Activated CD8-positive, alpha-beta memory T cell treated with anti-CD3 and anti-CD28 coated beads, Interleukin-2, amount 10 ng/mL, durations not matched to agents 7 days and 5 days (primary cell): ENCODE results near the gene SLC9A3. TPM values are rescaled to one million over a fixed set of nuclear protein-coding genes. Genes with fewer than 3 reads are reported as not detected.

ENCODE experiments used
- ATAC-seq: fragments of 150-1000 bp; cut with Tn5 transposase; one replicate; pipeline ENCODE4 v1.10.0; 2021; ENCODE audit warnings: moderate library complexity
- CTCF ChIA-PET: fragments of 350-600 bp; sonication (Branson Sonifier 250); formaldehyde crosslinking; loops from one replicate; lab custom pipeline; 2021; ENCODE audit warnings: antibody characterized with exemption; lab: Charles Lee
- DNase-seq: peaks from one replicate; pipeline ENCODE4 v3.0.0-alpha.2; 2020
- H3K27ac Mint-ChIP-seq: one replicate; pipeline ENCODE4 v1.8.0; 2021; ENCODE audit warnings: mild to moderate bottlenecking, mixed read lengths
- H3K27me3 Mint-ChIP-seq: one replicate; pipeline ENCODE4 v1.8.0; 2021; ENCODE audit warnings: mixed read lengths
- H3K36me3 Mint-ChIP-seq: one replicate; pipeline ENCODE4 v1.8.0; 2021; ENCODE audit warnings: mild to moderate bottlenecking, mixed read lengths
- H3K4me1 Mint-ChIP-seq: one replicate; pipeline ENCODE4 v1.8.0; 2021; ENCODE audit warnings: mixed read lengths
- H3K4me3 Mint-ChIP-seq: one replicate; pipeline ENCODE4 v1.8.0; 2021; ENCODE audit warnings: mild to moderate bottlenecking, moderate library complexity, mixed read lengths
- H3K9me3 Mint-ChIP-seq: one replicate; pipeline ENCODE4 v1.8.0; 2022; ENCODE audit warnings: low read depth, mixed read lengths
- total RNA-seq, 2 experiments: library from RNA; stranded (reverse); gene quantifications; one replicate each; pipeline ENCODE4 v1.2.3, GENCODE V29; 2021

Gene SLC9A3
- 1 to 10 TPM; 1.3 to 1.7 TPM for total RNA-seq

DNA sequence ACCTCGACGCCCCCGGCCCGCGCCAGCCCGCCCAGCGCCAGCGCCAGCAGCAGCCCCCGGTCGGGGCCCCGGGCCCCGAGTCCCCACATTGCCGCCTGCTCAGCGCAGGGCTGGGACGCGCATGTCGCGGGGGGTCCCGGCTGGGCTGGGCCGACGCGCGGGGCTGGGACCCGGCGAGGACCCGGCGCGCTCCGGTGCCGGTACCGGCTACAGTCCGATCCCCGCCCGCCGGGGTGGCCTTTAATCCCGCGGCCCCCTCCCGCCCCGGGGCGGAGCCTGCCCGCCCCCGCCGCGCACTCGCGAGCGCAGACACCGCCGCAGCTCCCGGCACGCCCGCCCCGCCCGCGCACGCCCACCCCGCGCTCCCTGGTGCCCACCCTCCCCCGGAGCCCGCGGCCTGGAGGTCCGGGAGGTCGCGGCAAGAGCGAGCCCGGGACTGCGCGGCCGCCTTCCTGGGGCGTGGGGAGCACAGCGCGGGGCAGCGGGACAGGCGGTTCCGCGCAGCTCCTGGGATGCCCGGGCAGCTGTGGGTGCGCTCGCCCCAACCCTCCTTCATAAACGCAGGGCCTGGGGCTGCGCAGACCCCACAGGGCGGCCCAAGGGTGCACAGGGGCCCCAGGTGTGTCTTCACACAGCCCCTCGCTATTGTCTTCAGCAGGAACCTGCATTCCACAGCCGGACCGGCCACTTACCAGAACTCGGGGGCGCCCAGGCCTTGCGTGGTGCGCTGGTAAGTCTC lies at the start of gene SLC9A3:
TSS of gene SLC9A3 (minus strand) at position 216 of the 739 bp plus-strand sequence.
- H3K4me1 Mint-ChIP-seq: peaks cover 23% of the 10 kb centered on the region
- ATAC-seq (no peak), DNase-seq (no peak)
- H3K27ac Mint-ChIP-seq: no peak within 1 kb of the TSS
- H3K27me3 Mint-ChIP-seq: peaks cover 55% of the 10 kb centered on the region
- H3K4me3 Mint-ChIP-seq: no peak within 1 kb of the TSS
- CTCF ChIA-PET: no interaction called here
- H3K9me3 Mint-ChIP-seq: no peaks in the 10 kb centered on the region
- no peaks in the 10 kb centered on the region for H3K36me3 Mint-ChIP-seq

GRCh38 chr5:573976-574375 lies 49.7 kb upstream of the SLC9A3 start:
- Mint-ChIP-seq H3K4me1 (no peaks in the 10 kb centered on the region), H3K27ac (no peak overlapping the region), H3K36me3 (no peaks in the 10 kb centered on the region)

DNA sequence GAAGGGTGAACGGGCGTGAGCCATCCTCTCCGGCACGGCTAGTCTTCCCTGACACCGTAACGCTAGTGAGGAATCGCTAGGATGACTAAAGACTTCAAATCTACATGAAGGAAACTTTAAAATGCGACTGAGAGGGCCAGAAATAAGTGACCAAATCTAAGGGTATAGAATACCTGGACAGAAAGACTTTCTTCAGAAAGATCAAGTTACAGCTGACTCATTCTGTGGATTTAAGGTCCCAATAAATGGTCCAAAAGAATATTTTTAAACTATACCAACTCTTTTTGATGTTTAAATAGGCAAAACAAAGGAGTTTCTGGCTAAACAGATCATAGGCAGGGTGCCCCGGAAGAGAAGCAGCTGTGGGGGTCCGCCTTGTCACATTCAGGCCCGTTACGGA lies 49.0 kb upstream of the SLC9A3 start:
- H3K27me3 Mint-ChIP-seq: peaks cover 16% of the 10 kb centered on the region
- no peak overlapping the region for H3K4me3 Mint-ChIP-seq
- H3K9me3 Mint-ChIP-seq: peaks cover 7% of the 10 kb centered on the region
- H3K27ac Mint-ChIP-seq: no peak overlapping the region
- no peaks in the 10 kb centered on the region for H3K36me3 Mint-ChIP-seq
- CTCF ChIA-PET: no interaction called here
- DNase-seq (no peak), ATAC-seq (no peak)
- no peaks in the 10 kb centered on the region for H3K4me1 Mint-ChIP-seq

More at GRCh38 chr5:573976-574375, 49.7 kb upstream of the SLC9A3 start:
- H3K9me3 Mint-ChIP-seq: peaks cover 9% of the 10 kb centered on the region
- no peak overlapping the region for H3K4me3 Mint-ChIP-seq
- peaks cover 21% of the 10 kb centered on the region for H3K27me3 Mint-ChIP-seq
- no peak for ATAC-seq
- DNase-seq: peak; percentile 33
- CTCF ChIA-PET: no interaction called here

DNA sequence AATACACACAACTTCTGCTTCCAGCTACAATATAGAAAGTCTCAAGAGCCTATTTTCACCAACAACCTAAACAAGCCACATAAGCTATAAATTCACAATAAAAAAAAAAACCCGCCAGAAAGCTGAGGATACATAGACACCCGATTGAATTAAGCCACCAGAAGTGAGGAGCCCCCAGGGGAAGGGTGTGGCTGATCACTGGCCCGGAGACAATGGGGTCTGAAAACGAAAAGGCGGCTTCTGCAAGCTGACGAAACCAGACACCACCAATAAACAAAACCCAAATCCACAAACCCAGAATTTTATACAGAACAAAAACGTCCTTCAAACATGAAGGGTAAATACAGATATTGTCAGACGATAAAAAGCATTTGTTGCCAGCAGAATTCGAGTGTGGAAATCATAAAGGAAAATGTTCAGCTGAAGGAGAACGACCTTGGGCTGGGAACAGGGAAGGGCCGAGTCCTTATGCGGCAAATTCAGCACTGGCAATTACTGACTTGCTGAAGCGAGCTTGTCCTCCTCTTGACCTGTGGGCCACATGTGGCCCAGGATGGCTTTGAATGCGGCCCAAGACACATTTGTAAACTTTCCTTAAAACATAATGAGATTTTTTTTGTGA lies 48.3 kb upstream of the SLC9A3 start:
- DNase-seq (no peak), ATAC-seq (no peak)
- CTCF ChIA-PET: no interaction called here
- Mint-ChIP-seq H3K27ac (no peak overlapping the region), H3K9me3 (peaks cover 5% of the 10 kb centered on the region), H3K27me3 (peaks cover 10% of the 10 kb centered on the region), H3K4me1 (no peaks in the 10 kb centered on the region), H3K4me3 (no peak overlapping the region), H3K36me3 (no peaks in the 10 kb centered on the region)

GRCh38 chr5:571791-572190 lies 47.5 kb upstream of the SLC9A3 start:
- DNase-seq (peak; percentile 21), ATAC-seq (no peak)
- Mint-ChIP-seq H3K27ac (no peak overlapping the region), H3K27me3 (peaks cover 16% of the 10 kb centered on the region), H3K9me3 (peaks cover 5% of the 10 kb centered on the region), H3K4me1 (no peaks in the 10 kb centered on the region), H3K36me3 (no peaks in the 10 kb centered on the region), H3K4me3 (no peak overlapping the region)
- CTCF ChIA-PET: no interaction called here

GRCh38 chr5:570886-571285 lies 46.6 kb upstream of the SLC9A3 start:
- Mint-ChIP-seq H3K9me3 (peaks cover 5% of the 10 kb centered on the region), H3K27ac (no peak overlapping the region), H3K4me3 (no peak overlapping the region), H3K27me3 (peaks cover 24% of the 10 kb centered on the region), H3K36me3 (no peaks in the 10 kb centered on the region), H3K4me1 (no peaks in the 10 kb centered on the region)
- CTCF ChIA-PET: no interaction called here
- DNase-seq (peak; percentile 26), ATAC-seq (no peak)

DNA sequence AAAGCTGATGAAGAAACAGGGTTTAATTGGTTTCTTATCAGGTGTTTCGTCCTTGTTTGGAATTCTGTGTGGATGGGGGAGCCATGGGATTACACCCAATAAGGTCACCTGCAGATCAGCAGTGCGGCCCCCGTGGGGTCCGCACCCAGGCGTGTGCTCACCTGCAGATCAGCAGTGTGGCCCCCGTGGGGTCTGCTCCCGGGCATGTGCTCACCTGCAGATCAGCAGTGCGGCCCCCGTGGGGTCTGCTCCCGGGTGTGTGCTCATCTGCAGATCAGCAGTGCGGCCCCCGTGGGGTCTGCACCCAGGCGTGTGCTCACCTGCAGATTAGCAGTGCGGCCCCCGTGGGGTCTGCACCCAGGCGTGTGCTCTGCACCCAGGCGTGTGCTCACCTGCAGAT lies 46.2 kb upstream of the SLC9A3 start:
- ATAC-seq (no peak), DNase-seq (no peak)
- no peaks in the 10 kb centered on the region for H3K36me3 Mint-ChIP-seq
- no peak overlapping the region for H3K4me3 Mint-ChIP-seq
- CTCF ChIA-PET: no interaction called here
- H3K27me3 Mint-ChIP-seq: peaks cover 26% of the 10 kb centered on the region
- no peak overlapping the region for H3K27ac Mint-ChIP-seq
- no peaks in the 10 kb centered on the region for H3K4me1 Mint-ChIP-seq
- peaks cover 3% of the 10 kb centered on the region for H3K9me3 Mint-ChIP-seq

- no peaks in the 10 kb centered on the region for H3K4me1 Mint-ChIP-seq
- DNase-seq: no peak
These were observed 45.7 kb upstream of the SLC9A3 start for GRCh38 chr5:569868-570361.

GRCh38 chr5:569358-569867 lies 45.2 kb upstream of the SLC9A3 start:
- Mint-ChIP-seq H3K9me3 (no peaks in the 10 kb centered on the region), H3K27ac (no peak overlapping the region), H3K27me3 (peaks cover 18% of the 10 kb centered on the region), H3K4me1 (no peaks in the 10 kb centered on the region), H3K36me3 (no peaks in the 10 kb centered on the region), H3K4me3 (no peak overlapping the region)
- CTCF ChIA-PET: no interaction called here
- ATAC-seq: no peak
- DNase-seq: peak; percentile 36

More at GRCh38 chr5:569868-570361, 45.7 kb upstream of the SLC9A3 start:
- Mint-ChIP-seq H3K27me3 (peaks cover 21% of the 10 kb centered on the region), H3K4me3 (no peak overlapping the region), H3K27ac (no peak overlapping the region), H3K36me3 (no peaks in the 10 kb centered on the region), H3K9me3 (no peaks in the 10 kb centered on the region)
- no peak for ATAC-seq
- CTCF ChIA-PET: no interaction called here

DNA sequence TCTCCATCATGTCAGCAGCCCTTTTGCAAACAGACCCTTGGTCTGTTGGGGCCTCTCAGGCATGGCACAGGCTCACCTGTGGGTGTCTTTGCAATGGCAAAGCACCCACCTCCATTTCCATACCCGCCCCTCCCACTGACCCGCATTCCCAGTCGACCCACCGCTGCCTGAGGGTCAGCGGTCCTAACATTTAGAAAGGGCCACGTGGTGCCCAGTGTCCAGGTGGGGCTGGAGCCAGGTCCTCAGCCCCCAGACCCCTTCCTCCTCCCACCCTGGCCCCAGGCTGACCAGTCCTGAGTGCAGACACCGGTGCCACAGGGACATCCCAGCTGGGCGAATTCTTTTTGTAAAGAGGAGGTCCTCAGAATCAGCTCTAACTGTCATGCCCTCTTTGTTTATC lies 44.6 kb upstream of the SLC9A3 start:
- DNase-seq: peak; percentile 23
- Mint-ChIP-seq H3K9me3 (no peaks in the 10 kb centered on the region), H3K36me3 (no peaks in the 10 kb centered on the region), H3K27ac (no peak overlapping the region), H3K4me1 (no peaks in the 10 kb centered on the region), H3K27me3 (peaks cover 16% of the 10 kb centered on the region), H3K4me3 (no peak overlapping the region)
- CTCF ChIA-PET: no interaction called here
- no peak for ATAC-seq

DNA sequence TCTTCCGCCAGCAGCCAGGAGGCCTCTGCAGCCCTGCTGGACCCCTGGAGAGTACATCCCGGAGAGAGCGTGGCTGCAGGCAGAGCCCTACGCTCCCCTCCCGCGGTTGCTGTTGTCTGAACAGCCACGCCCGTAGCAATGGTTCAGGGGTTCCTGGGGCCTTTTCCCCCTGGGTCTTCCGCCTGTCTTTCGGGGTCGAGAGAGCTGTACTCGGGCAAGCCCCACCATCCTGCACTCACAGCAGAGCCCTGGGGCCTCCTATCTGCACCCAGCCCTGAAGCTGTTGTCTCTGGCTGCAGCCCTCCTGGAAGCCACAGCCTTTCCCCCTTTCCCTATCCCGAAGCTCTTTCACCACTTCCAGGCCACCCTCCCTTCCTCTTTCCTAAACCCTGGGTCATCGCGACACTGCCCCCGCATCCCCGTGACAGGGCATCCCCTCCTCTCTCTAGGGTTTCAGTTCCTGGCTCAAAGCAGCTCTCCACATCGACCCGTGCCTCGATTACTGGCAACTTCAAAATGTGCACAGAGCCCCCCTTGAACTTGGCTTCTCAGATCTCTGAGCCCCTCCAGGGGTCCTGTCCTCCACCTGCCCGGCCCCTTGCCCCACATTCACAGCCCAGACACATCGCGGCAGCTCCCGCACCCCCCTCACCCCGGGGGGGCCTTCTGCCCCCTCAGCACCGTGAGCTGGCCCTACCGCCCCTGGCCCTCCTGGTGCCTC lies 44.0 kb upstream of the SLC9A3 start:
- no peaks in the 10 kb centered on the region for H3K4me1 Mint-ChIP-seq
- CTCF ChIA-PET: interaction anchor here (1.3 kb wide), 1 partner anchor 380 kb away, joined by 3 read pairs; no protein-coding TSS in a partner anchor
- H3K4me3 Mint-ChIP-seq: no peak overlapping the region
- DNase-seq (peak; percentile 31), ATAC-seq (no peak)
- no peaks in the 10 kb centered on the region for H3K36me3 Mint-ChIP-seq
- no peaks in the 10 kb centered on the region for H3K9me3 Mint-ChIP-seq
- no peak overlapping the region for H3K27ac Mint-ChIP-seq
- H3K27me3 Mint-ChIP-seq: peaks cover 16% of the 10 kb centered on the region

- H3K27ac Mint-ChIP-seq: no peak overlapping the region
- peak; percentile 30 for DNase-seq
- H3K27me3 Mint-ChIP-seq: peaks cover 16% of the 10 kb centered on the region
- H3K4me3 Mint-ChIP-seq: no peak overlapping the region
- no peaks in the 10 kb centered on the region for H3K36me3 Mint-ChIP-seq
- no peaks in the 10 kb centered on the region for H3K4me1 Mint-ChIP-seq
- CTCF ChIA-PET: interaction anchor here (1.3 kb wide), 1 partner anchor 379 kb away, joined by 3 read pairs; no protein-coding TSS in a partner anchor
- no peak for ATAC-seq
- H3K9me3 Mint-ChIP-seq: no peaks in the 10 kb centered on the region
These were observed 43.4 kb upstream of the SLC9A3 start for GRCh38 chr5:567664-568060.

GRCh38 chr5:566636-567309 lies 42.5 kb upstream of the SLC9A3 start:
- peak; percentile 11 for DNase-seq
- CTCF ChIA-PET: no interaction called here

More at GRCh38 chr5:566636-567309, 42.5 kb upstream of the SLC9A3 start:
- ATAC-seq: no peak
- no peak overlapping the region for H3K4me3 Mint-ChIP-seq
- no peaks in the 10 kb centered on the region for H3K9me3 Mint-ChIP-seq
- peaks cover 16% of the 10 kb centered on the region for H3K27me3 Mint-ChIP-seq
- no peaks in the 10 kb centered on the region for H3K36me3 Mint-ChIP-seq
- H3K4me1 Mint-ChIP-seq: no peaks in the 10 kb centered on the region
- no peak overlapping the region for H3K27ac Mint-ChIP-seq
